A549 treated with DMSO at 1 μM for 4 hours (cell line): Measurements from ENCODE around the gene PSMB3. TPM values are rescaled to one million over a fixed set of nuclear protein-coding genes. Genes with fewer than 3 reads are reported as not detected.

ENCODE experiments used
- total RNA-seq: library from RNA; stranded (reverse); fragments of 200-300 nt; extraction: Qiagen RNA extraction; gene quantifications from 5 replicates; pipeline ENCODE4 v1.2.3, GENCODE V29; 2022; ENCODE audit warnings: low read depth

PSMB3 gene
- 371 to 441 TPM (median 418 TPM) in 5 replicates for total RNA-seq

GRCh38 chr17:38752308-38753070, at the start of gene PSMB3:
PSMB3 (plus strand) TSS chr17:38752741; CDS start chr17:38752827, 86 bp downstream.

GRCh38 chr17:38704606-38705522, 47.7 kb upstream of the PSMB3 start, which contains the start of gene MLLT6:
MLLT6 (plus strand) TSS chr17:38705273; CDS start chr17:38705633, 360 bp downstream.

GRCh38 chr17:38729886-38730525, 22.5 kb upstream of the PSMB3 start, which contains the start of gene CISD3:
CISD3 (plus strand) TSS chr17:38730341; CDS start chr17:38730359, 18 bp downstream.

GRCh38 chr17:38748149-38748891, 4.2 kb upstream of the PSMB3 start, which contains the start of gene PCGF2:
PCGF2 (minus strand) TSS chr17:38748336; CDS start chr17:38740402, 7,934 bp downstream.

GRCh38 chr17:38799501-38800236, 47.1 kb downstream of the PSMB3 start, which contains the start of gene PIP4K2B:
PIP4K2B (minus strand) TSS chr17:38799556; CDS start chr17:38799424, 132 bp downstream.

Other genes with a start within 250 kb of the PSMB3 start
- gene SRCIN1, start 146.8 kb upstream of the PSMB3 start, total RNA-seq, result 2.3 to 2.9 TPM (median 2.8 TPM) in 5 replicates
- gene EPOP, start 77.8 kb upstream of the PSMB3 start, total RNA-seq, result 11.8 to 15.4 TPM (median 14.1 TPM) in 5 replicates
- 29.1 to 36.6 TPM (median 33.8 TPM) in 5 replicates for gene MLLT6, start 47.5 kb upstream of the PSMB3 start, total RNA-seq
- 49.9 to 90.1 TPM (median 81.8 TPM) in 5 replicates for gene CISD3, start 22.4 kb upstream of the PSMB3 start, total RNA-seq
- gene PCGF2, start 4.4 kb upstream of the PSMB3 start, total RNA-seq, result 37.1 to 65.4 TPM (median 55.6 TPM) in 5 replicates
- 35.9 to 49.8 TPM (median 43.6 TPM) in 5 replicates for gene PIP4K2B, start 46.8 kb downstream of the PSMB3 start, total RNA-seq
- 22.6 to 26.6 TPM (median 23.2 TPM) in 5 replicates for gene CWC25, start 72.6 kb downstream of the PSMB3 start, total RNA-seq
- 2,538 to 2,929 TPM (median 2,599 TPM) in 5 replicates for gene RPL23, start 101.0 kb downstream of the PSMB3 start, total RNA-seq
- 254 to 281 TPM (median 267 TPM) in 5 replicates for gene LASP1, start 117.3 kb downstream of the PSMB3 start, total RNA-seq
- gene FBXO47, start 214.7 kb downstream of the PSMB3 start, total RNA-seq, result not detected in 5 replicates